T-cell (primary cell): ENCODE results near the gene DNAH8. TPM values are rescaled to one million over a fixed set of nuclear protein-coding genes. Genes with fewer than 3 reads are reported as not detected.

Experiments
- ATAC-seq, 4 experiments: fragments of 200-7000 bp in 3 of 4; fragments of 150-1000 bp in 1 of 4; cut with Tn5 transposase; replicated peaks in 1 of 4; 1 replicate in 3 of 4; 2 replicates in 1 of 4; pipeline ENCODE4 v1.10.0; 2021; ENCODE audit warnings: moderate library complexity in 3 of 4, mild to moderate bottlenecking in 2 of 4, moderate number of reproducible peaks in 1 of 4
- CTCF ChIA-PET, 2 donors: fragments of 300-600 bp; sonication (Branson Sonifier 250); formaldehyde crosslinking; loops; one replicate each; lab custom pipeline; 2022; ENCODE audit warnings: antibody characterized with exemption in 2 of 2; lab: Charles Lee
- POLR2A ChIA-PET, 2 donors: fragments of 300-600 bp; sonication (Branson Sonifier 250); formaldehyde crosslinking; loops; one replicate each; lab custom pipeline; 2022; ENCODE audit warnings: antibody characterized with exemption in 2 of 2; lab: Charles Lee
- DNase-seq, 35 experiments: peaks; one replicate each; pipeline versions ENCODE4 v3.0.0 to v3.0.0-alpha.2; 2013 to 2023
- H3K27ac ChIP-seq: one replicate; pipeline ENCODE4 v1.5.1; 2013; ENCODE audit warnings: low read length
- H3K27me3 ChIP-seq, 2 experiments: replicated peaks in 1 of 2; 1 replicate in 1 of 2; 2 replicates in 1 of 2; pipeline versions ENCODE4 v1.6.1 to v1.7.0; 2013; ENCODE audit warnings: low read length in 1 of 2, mixed read lengths in 1 of 2; ENCODE audit not compliant: control insufficient read depth in 2 of 2, insufficient read depth in 2 of 2; ENCODE audit errors: extremely low read depth in 1 of 2
- H3K36me3 ChIP-seq, 2 donors: 1 replicate in 1 of 2; 2 replicates in 1 of 2; pipeline versions ENCODE4 v1.6.1 to v1.7.0; 2013; ENCODE audit warnings: low read length in 1 of 2; ENCODE audit not compliant: control insufficient read depth in 2 of 2, insufficient read depth in 1 of 2; ENCODE audit errors: extremely low read depth in 1 of 2
- H3K4me1 ChIP-seq, 2 experiments: 1 replicate in 1 of 2; 2 replicates in 1 of 2; pipeline versions ENCODE4 v1.6.1 to v1.7.0; 2013; ENCODE audit warnings: low read length in 2 of 2, mixed read lengths in 1 of 2; ENCODE audit not compliant: insufficient read depth in 2 of 2, control insufficient read depth in 1 of 2; ENCODE audit errors: extremely low read depth in 1 of 2
- H3K4me3 ChIP-seq, 2 donors: 1 replicate in 1 of 2; 2 replicates in 1 of 2; pipeline versions ENCODE4 v1.5.1 to v1.7.0; 2013; ENCODE audit warnings: mild to moderate bottlenecking in 2 of 2, low read length in 1 of 2, moderate library complexity in 1 of 2; ENCODE audit not compliant: control insufficient read depth in 1 of 2; ENCODE audit errors: extremely low read depth in 1 of 2
- H3K9me3 ChIP-seq: 2 replicates; pipeline ENCODE4 v1.7.0; 2013
- H3K27ac Mint-ChIP-seq, 2 donors: one replicate each; pipeline ENCODE4 v1.8.0; 2020 to 2021; ENCODE audit warnings: mild to moderate bottlenecking in 2 of 2, mixed read lengths in 2 of 2
- H3K27me3 Mint-ChIP-seq, 2 donors: one replicate each; pipeline ENCODE4 v1.8.0; 2021 to 2022; ENCODE audit warnings: mixed read lengths in 2 of 2
- H3K36me3 Mint-ChIP-seq: one replicate; pipeline ENCODE4 v1.8.0; 2021; ENCODE audit warnings: mixed read lengths
- H3K4me1 Mint-ChIP-seq, 3 donors: one replicate each; pipeline ENCODE4 v1.8.0; 2020 to 2022; ENCODE audit warnings: mixed read lengths in 3 of 3, mild to moderate bottlenecking in 1 of 3
- H3K4me3 Mint-ChIP-seq, 3 donors: one replicate each; pipeline ENCODE4 v1.8.0; 2020 to 2022; ENCODE audit warnings: mild to moderate bottlenecking in 3 of 3, mixed read lengths in 3 of 3, moderate library complexity in 3 of 3
- H3K9me3 Mint-ChIP-seq, 3 donors: one replicate each; pipeline ENCODE4 v1.8.0; 2020 to 2022; ENCODE audit warnings: mixed read lengths in 3 of 3
- WGBS: methylation state at CpG from one replicate; pipeline ENCODE4 v1.1.5; 2013; ENCODE audit warnings: missing lambda C conversion rate; ENCODE audit not compliant: insufficient coverage; 5-methylcytosine and 5-hydroxymethylcytosine counted together
- total RNA-seq, 35 experiments: library from RNA in 6 of 35; stranded (reverse) in 6 of 35; fragments of 120-200 nt in 1 of 35; gene quantifications; one replicate each; pipeline versions ENCODE4 v1.2.1 to v1.2.4 and lab custom pipeline; 2013 to 2026

DNAH8 gene
- total RNA-seq, 5 donors from 2014 or later (not counting 1 experiment from before 2014, with no cell fraction given): 0.03 to 0.12 (median 0.08) TPM; not detected in 1

DNA sequence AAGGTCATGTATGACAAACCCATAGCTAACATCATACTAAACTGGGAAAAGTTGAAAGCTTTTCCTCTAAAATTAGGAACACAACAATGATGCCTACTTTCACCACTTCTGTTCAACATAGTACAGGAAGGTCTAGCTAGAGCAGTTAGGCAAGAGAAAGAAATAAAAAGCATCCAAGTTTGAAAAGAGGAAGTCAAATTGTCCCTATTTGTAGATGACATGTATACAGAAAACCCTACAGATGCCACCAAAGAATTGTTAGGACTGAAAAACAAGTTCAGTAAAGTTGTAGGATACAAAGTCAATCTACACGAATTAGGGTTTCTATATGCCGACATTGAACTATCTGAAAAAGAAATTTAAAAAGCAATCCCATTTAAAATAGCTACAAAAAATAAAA, 244.0 kb downstream of the DNAH8 start:
- peaks cover 3 to 11% of the 10 kb centered on the region in 2 donors for H3K27me3 Mint-ChIP-seq
- POLR2A ChIA-PET: no interaction called here

GRCh38 chr6:38968702-38969149, 253.6 kb downstream of the DNAH8 start:
- Mint-ChIP-seq H3K4me3 (no peak overlapping the region), H3K27ac (no peak overlapping the region)
- ATAC-seq: no peak

More for the DNA sequence above, 244.0 kb downstream of the DNAH8 start:
- Mint-ChIP-seq H3K4me3 (no peak overlapping the region), H3K36me3 (peaks cover 3% of the 10 kb centered on the region), H3K27ac (no peak overlapping the region), H3K4me1 (no peaks in the 10 kb centered on the region), H3K9me3 (peaks cover 6 to 9% (median 6%) of the 10 kb centered on the region in 3 donors)
- Histone ChIP-seq H3K4me1 (no peaks in the 10 kb centered on the region), H3K4me3 (no peak overlapping the region), H3K27me3 (peaks cover 0 to 11% of the 10 kb centered on the region in 2 experiments), H3K27ac (no peak overlapping the region), H3K9me3 (no peaks in the 10 kb centered on the region), H3K36me3 (no peaks in the 10 kb centered on the region)
- DNase-seq (no peak), ATAC-seq (no peak)
- CTCF ChIA-PET: no interaction called here
- no CpG with 5 or more reads among the region's 2 CpGs for WGBS

GRCh38 chr6:38973178-38974057, 258.3 kb downstream of the DNAH8 start:
- DNase-seq (peak in 7 of 35 experiments; percentile 2 to 57 (median 8)), ATAC-seq (peak in 2 of 4 experiments; percentile 43 to 56)
- no peaks in the 10 kb centered on the region for H3K9me3 ChIP-seq
- Mint-ChIP-seq H3K27me3 (peaks cover 6 to 27% of the 10 kb centered on the region in 2 donors), H3K4me3 (no peak overlapping the region), H3K9me3 (no peaks in the 10 kb centered on the region), H3K27ac (no peak overlapping the region), H3K36me3 (no peaks in the 10 kb centered on the region), H3K4me1 (no peaks in the 10 kb centered on the region)
- POLR2A ChIA-PET: no interaction called here
- CTCF ChIA-PET: interaction anchor here (0.8 to 1.9 kb wide), 4 partner anchors 11 to 336 kb away, joined by 3 to 9 read pairs (median 4); no protein-coding TSS in a partner anchor
- no peaks in the 10 kb centered on the region for H3K36me3 ChIP-seq
- H3K4me1 ChIP-seq: no peaks in the 10 kb centered on the region
- H3K27me3 ChIP-seq: peaks cover 4 to 12% of the 10 kb centered on the region in 2 experiments
- no peak overlapping the region for H3K4me3 ChIP-seq
- 38% methylated on average over 2 of the region's 8 CpGs for WGBS
- H3K27ac ChIP-seq: no peak overlapping the region

More at GRCh38 chr6:38968702-38969149, 253.6 kb downstream of the DNAH8 start:
- no peaks in the 10 kb centered on the region for H3K9me3 ChIP-seq
- no peak for DNase-seq
- H3K4me1 ChIP-seq: no peaks in the 10 kb centered on the region
- Mint-ChIP-seq H3K4me1 (no peaks in the 10 kb centered on the region), H3K36me3 (no peaks in the 10 kb centered on the region), H3K27me3 (peaks cover 0 to 4% of the 10 kb centered on the region in 2 donors), H3K9me3 (no peaks in the 10 kb centered on the region)
- no peak overlapping the region for H3K4me3 ChIP-seq
- CTCF ChIA-PET: interaction anchor here in 1 of 2 donors (0.6 kb wide), 1 partner anchor 19 kb away, joined by 3 read pairs; no protein-coding TSS in a partner anchor
- POLR2A ChIA-PET: no interaction called here
- H3K27me3 ChIP-seq: no peaks in the 10 kb centered on the region
- H3K27ac ChIP-seq: no peak overlapping the region
- H3K36me3 ChIP-seq: no peaks in the 10 kb centered on the region

- H3K27me3 ChIP-seq: peaks cover 4 to 18% of the 10 kb centered on the region in 2 experiments
- peaks cover 12 to 22% of the 10 kb centered on the region in 2 donors for H3K27me3 Mint-ChIP-seq
- POLR2A ChIA-PET: no interaction called here
- no peaks in the 10 kb centered on the region for H3K36me3 ChIP-seq
- H3K27ac ChIP-seq: no peak overlapping the region
- ATAC-seq (no peak), DNase-seq (no peak)
- no peaks in the 10 kb centered on the region for H3K4me1 ChIP-seq
- no peaks in the 10 kb centered on the region for H3K4me1 Mint-ChIP-seq
- H3K27ac Mint-ChIP-seq: no peak overlapping the region
- CTCF ChIA-PET: interaction anchor here in 1 of 2 donors (1.9 kb wide), 1 partner anchor 328 kb away, joined by 9 read pairs; no protein-coding TSS in a partner anchor
- H3K9me3 ChIP-seq: no peaks in the 10 kb centered on the region
- H3K9me3 Mint-ChIP-seq: no peaks in the 10 kb centered on the region
- no peak overlapping the region for H3K4me3 Mint-ChIP-seq
- WGBS: no CpG with 5 or more reads among the region's 7 CpGs
- no peak overlapping the region for H3K4me3 ChIP-seq
- H3K36me3 Mint-ChIP-seq: no peaks in the 10 kb centered on the region
Observed at GRCh38 chr6:38974389-38975151, 259.5 kb downstream of the DNAH8 start.

GRCh38 chr6:38975621-38976049, 260.5 kb downstream of the DNAH8 start:
- Histone ChIP-seq H3K27me3 (peaks cover 4 to 20% of the 10 kb centered on the region in 2 experiments), H3K4me1 (no peaks in the 10 kb centered on the region), H3K4me3 (no peak overlapping the region), H3K27ac (no peak overlapping the region), H3K36me3 (no peaks in the 10 kb centered on the region), H3K9me3 (no peaks in the 10 kb centered on the region)
- Mint-ChIP-seq H3K27me3 (peaks cover 18 to 27% of the 10 kb centered on the region in 2 donors), H3K4me1 (no peaks in the 10 kb centered on the region), H3K9me3 (no peaks in the 10 kb centered on the region), H3K4me3 (no peak overlapping the region), H3K27ac (no peak overlapping the region), H3K36me3 (no peaks in the 10 kb centered on the region)
- DNase-seq: no peak
- WGBS: no CpG with 5 or more reads among the region's 2 CpGs
- CTCF ChIA-PET: no interaction called here
- ATAC-seq: no peak
- POLR2A ChIA-PET: no interaction called here

DNA sequence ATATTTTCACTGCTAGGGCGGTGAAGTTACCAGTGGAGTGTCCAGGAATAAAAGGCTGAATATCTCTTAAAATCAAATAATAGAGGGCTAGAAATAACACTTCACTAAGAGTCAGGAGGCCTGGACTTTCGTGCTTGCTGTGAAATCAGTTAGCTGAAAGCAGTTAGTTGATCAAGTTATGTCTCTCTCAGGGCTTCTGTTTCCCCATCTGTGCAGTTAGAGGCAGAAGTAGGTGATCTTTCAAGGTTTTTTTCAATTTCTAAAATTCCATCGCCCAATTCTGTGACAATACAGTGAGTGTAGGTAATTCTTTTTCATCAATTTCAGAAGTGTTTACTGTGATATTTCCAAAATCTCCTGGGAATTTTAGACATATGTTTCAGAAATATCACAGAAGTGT, 260.9 kb downstream of the DNAH8 start:
- POLR2A ChIA-PET: no interaction called here
- Mint-ChIP-seq H3K4me3 (no peak overlapping the region), H3K27me3 (peaks cover 21 to 27% of the 10 kb centered on the region in 2 donors), H3K27ac (no peak overlapping the region), H3K36me3 (no peaks in the 10 kb centered on the region), H3K4me1 (no peaks in the 10 kb centered on the region), H3K9me3 (no peaks in the 10 kb centered on the region)
- CTCF ChIA-PET: no interaction called here
- H3K27me3 ChIP-seq: peaks cover 4 to 20% of the 10 kb centered on the region in 2 experiments
- no CpG with 5 or more reads among the region's 3 CpGs for WGBS
- H3K4me3 ChIP-seq: no peak overlapping the region
- no peak for ATAC-seq
- H3K9me3 ChIP-seq: no peaks in the 10 kb centered on the region
- no peaks in the 10 kb centered on the region for H3K4me1 ChIP-seq
- no peaks in the 10 kb centered on the region for H3K36me3 ChIP-seq
- DNase-seq: no peak
- H3K27ac ChIP-seq: no peak overlapping the region
